Ovary (tissue), 9 donors: Measurements from ENCODE around the gene SVEP1. TPM values are rescaled to one million over a fixed set of nuclear protein-coding genes. Genes with fewer than 3 reads are reported as not detected.

Experiments used
- DNase-seq, 5 donors: peaks; one replicate each; pipeline ENCODE4 v3.0.0-alpha.2; 2019 to 2020
- H3K27ac ChIP-seq, 2 donors: fragments of 200-600 bp; one replicate each; pipeline versions ENCODE4 v1.5.1 to v1.8.0; 2019 to 2022
- H3K27me3 ChIP-seq: fragments of 200-600 bp; one replicate; pipeline ENCODE4 v1.8.0; 2022
- H3K36me3 ChIP-seq: fragments of 200-600 bp; sonication (generic); one replicate; pipeline ENCODE4 v1.5.1; 2019
- H3K4me1 ChIP-seq: one replicate; pipeline ENCODE4 v1.8.1; 2013; ENCODE audit warnings: mild to moderate bottlenecking, moderate library complexity; ENCODE audit not compliant: insufficient read depth
- H3K4me3 ChIP-seq: fragments of 200-600 bp; sonication (generic); one replicate; pipeline ENCODE4 v1.5.1; 2017
- H3K9me3 ChIP-seq, 2 donors: fragments of 200-600 bp in 1 of 2; sonication (generic) in 1 of 2; one replicate each; pipeline versions ENCODE4 v1.5.1 to v1.8.1; 2013 to 2019; ENCODE audit warnings: mild to moderate bottlenecking in 1 of 2, moderate library complexity in 1 of 2
- CTCF ChIP-seq, 3 donors: fragments of 450-650 bp in 2 of 3; fragments of 200-600 bp in 1 of 3; IDR thresholded peaks; one replicate each; pipeline versions ENCODE4 v1.5.1 to v1.8.0; 2016 to 2022; ENCODE audit warnings: antibody characterized with exemption in 3 of 3, mild to moderate bottlenecking in 1 of 3
- EP300 ChIP-seq: sonication (generic); formaldehyde crosslinking; IDR thresholded peaks from one replicate; pipeline ENCODE4 v1.6.1; 2017; ENCODE audit warnings: antibody characterized with exemption
- POLR2A ChIP-seq: fragments of 450-650 bp; IDR thresholded peaks from one replicate; pipeline ENCODE4 v1.6.1; 2017; ENCODE audit warnings: antibody characterized with exemption, mild to moderate bottlenecking, moderate library complexity
- WGBS, 3 donors: extraction: QIAGEN DNeasy Blood & Tissue Kit in 1 of 3; methylation state at CpG; one replicate each; pipeline versions ENCODE4 v1.1.5 to v1.1.7; 2013 to 2017; 5-methylcytosine and 5-hydroxymethylcytosine counted together
- intact Hi-C, 4 donors: fragments of 100-400 bp; cut with DNase I; formaldehyde crosslinking; loops; one replicate each; pipeline versions ENCODE4 v1.11.0 to v1.15.1; 2022 to 2023
- polyA plus RNA-seq, 2 donors: library from polyadenylated mRNA; stranded (reverse); fragments of 200-250 nt in 1 of 2; fragments of 350-450 nt in 1 of 2; fragmentation: Illumina TruSeq in 1 of 2; extraction: RNeasy Lipid Tissue Mini Kit (QIAGEN cat#74804) in 1 of 2; gene quantifications; one replicate each; pipeline ENCODE4 v1.2.3, GENCODE V29; 2013 to 2014
- total RNA-seq, 7 donors: library from RNA; depleted of rRNA in 2 of 7; stranded (reverse); fragments of >200 nt in 2 of 7; fragmentation: NEBNext Ultra II Directional in 3 of 7; extraction: Animal tissue kit (Norgen Biotek cat#: 25700) in 3 of 7; gene quantifications; one replicate each; pipeline versions ENCODE4 v1.1.0 to v1.2.4, GENCODE V29; 2016 to 2023
- donor health status: DM: no; HTN: no; CAD: no; lungs with moderate emphysema.
- donor health status: DM: no; HTN: no; CAD: no.
- donor health status: Bipolar disorder and iron deficiency.
- donor health status: DM: yes; HTN: yes; CAD: no.
- donor health status: DM: no; HTN: no; CAD: no.
- donor health status: DM: yes; HTN: yes; CAD: no.

The SVEP1 gene
- total and polyA plus RNA-seq, 9 donors: 0.40 to 23.1 (median 13.3) TPM

GRCh38 chr9:110323818-110324217, 255.7 kb downstream of the SVEP1 start:
- intact Hi-C loops: no loop called here
- H3K4me1 ChIP-seq: no peaks in the 10 kb centered on the region
- no peak for TF ChIP-seq CTCF (IDR thresholded peaks at IDR 0.05)
- no peak for TF ChIP-seq EP300
- TF ChIP-seq POLR2A: no peak
- H3K27ac ChIP-seq: no peak overlapping the region
- no peaks in the 10 kb centered on the region for H3K9me3 ChIP-seq
- H3K36me3 ChIP-seq: no peaks in the 10 kb centered on the region
- no peaks in the 10 kb centered on the region for H3K27me3 ChIP-seq
- no peak for DNase-seq
- H3K4me3 ChIP-seq: no peak overlapping the region

GRCh38 chr9:110320651-110321445, 258.7 kb downstream of the SVEP1 start:
- Histone ChIP-seq H3K27ac (no peak overlapping the region), H3K9me3 (no peaks in the 10 kb centered on the region), H3K4me3 (no peak overlapping the region), H3K4me1 (no peaks in the 10 kb centered on the region), H3K36me3 (no peaks in the 10 kb centered on the region), H3K27me3 (no peaks in the 10 kb centered on the region)
- intact Hi-C loops: no loop called here
- WGBS, 3 donors: 29 to 41% (median 39%) methylated on average over 3 of the region's 3 CpGs
- TF ChIP-seq POLR2A (no peak), EP300 (no peak)
- DNase-seq: no peak

DNA sequence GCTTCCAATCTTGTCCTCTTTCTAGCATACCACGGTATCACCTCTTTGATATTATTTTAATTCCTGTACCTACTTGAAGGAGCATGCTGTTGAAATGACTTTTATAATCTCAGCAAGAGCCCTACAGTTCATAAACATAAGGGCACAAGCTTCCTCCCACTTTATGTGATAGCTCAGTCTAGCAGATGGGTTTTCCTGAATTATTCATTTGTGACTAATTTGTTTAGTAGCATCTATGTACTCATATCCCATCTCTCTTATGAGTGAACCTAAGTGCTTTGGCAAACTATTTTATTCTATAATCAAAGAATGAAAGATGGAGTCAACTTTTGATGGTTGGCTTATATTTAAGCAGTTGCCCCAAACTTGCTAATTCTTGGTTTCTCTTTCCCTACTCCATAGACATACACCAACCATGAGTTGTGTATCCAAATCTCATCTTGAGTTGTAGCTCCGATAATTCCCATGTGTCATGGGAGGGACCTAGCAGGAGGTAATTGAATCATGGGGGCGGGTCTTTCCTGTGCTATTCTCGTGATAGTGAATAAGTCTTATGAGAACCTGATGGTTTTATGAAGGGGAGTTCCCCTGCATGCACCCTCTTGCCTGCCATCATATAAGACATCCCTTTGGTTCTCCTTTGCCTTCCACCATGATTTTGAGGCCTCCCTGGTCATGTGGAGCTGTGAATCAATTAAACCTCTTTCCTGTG, 259.6 kb downstream of the SVEP1 start:
- no peak overlapping the region for H3K27ac ChIP-seq
- H3K9me3 ChIP-seq: no peaks in the 10 kb centered on the region
- H3K27me3 ChIP-seq: no peaks in the 10 kb centered on the region
- DNase-seq: no peak
- intact Hi-C loops: no loop called here
- TF ChIP-seq EP300: no peak
- no peak for TF ChIP-seq POLR2A
- no peak for TF ChIP-seq CTCF (IDR thresholded peaks at IDR 0.05)
- no peaks in the 10 kb centered on the region for H3K4me1 ChIP-seq
- no peaks in the 10 kb centered on the region for H3K36me3 ChIP-seq
- 83 to 88% (median 87%) methylated on average over 4 of the region's 4 CpGs for WGBS, 3 donors
- no peak overlapping the region for H3K4me3 ChIP-seq

- intact Hi-C loops: no loop called here
- no peaks in the 10 kb centered on the region for H3K9me3 ChIP-seq
- no peak for DNase-seq
- 97% methylated on average over 4 of the region's 4 CpGs for WGBS, 3 donors
- TF ChIP-seq EP300: no peak
- TF ChIP-seq CTCF (IDR thresholded peaks at IDR 0.05): no peak
- no peak for TF ChIP-seq POLR2A
- no peaks in the 10 kb centered on the region for H3K27me3 ChIP-seq
- H3K4me3 ChIP-seq: no peak overlapping the region
- H3K4me1 ChIP-seq: no peaks in the 10 kb centered on the region
- no peak overlapping the region for H3K27ac ChIP-seq
- H3K36me3 ChIP-seq: no peaks in the 10 kb centered on the region
Measured at GRCh38 chr9:110317911-110318310, 261.6 kb downstream of the SVEP1 start.
